Body of pancreas (tissue), 4 donors: Measurements from ENCODE around the gene ATPAF1.

Experiments used
- POLR2A ChIP-seq, 3 donors: fragments of 450-650 bp; IDR thresholded peaks; one replicate each; pipeline ENCODE4 v1.6.1; 2016; ENCODE audit warnings: antibody characterized with exemption in 3 of 3, mild to moderate bottlenecking in 2 of 3
- TF ChIP-seq, protein P1 (sequence below), 7 experiments: fragments of 450-650 bp in 4 of 7; fragments of 200-600 bp in 3 of 7; sonication (generic) in 3 of 7; IDR thresholded peaks; one replicate each; pipeline ENCODE4 v1.5.1; 2016 to 2019; ENCODE audit warnings: antibody characterized with exemption in 7 of 7

DNA sequence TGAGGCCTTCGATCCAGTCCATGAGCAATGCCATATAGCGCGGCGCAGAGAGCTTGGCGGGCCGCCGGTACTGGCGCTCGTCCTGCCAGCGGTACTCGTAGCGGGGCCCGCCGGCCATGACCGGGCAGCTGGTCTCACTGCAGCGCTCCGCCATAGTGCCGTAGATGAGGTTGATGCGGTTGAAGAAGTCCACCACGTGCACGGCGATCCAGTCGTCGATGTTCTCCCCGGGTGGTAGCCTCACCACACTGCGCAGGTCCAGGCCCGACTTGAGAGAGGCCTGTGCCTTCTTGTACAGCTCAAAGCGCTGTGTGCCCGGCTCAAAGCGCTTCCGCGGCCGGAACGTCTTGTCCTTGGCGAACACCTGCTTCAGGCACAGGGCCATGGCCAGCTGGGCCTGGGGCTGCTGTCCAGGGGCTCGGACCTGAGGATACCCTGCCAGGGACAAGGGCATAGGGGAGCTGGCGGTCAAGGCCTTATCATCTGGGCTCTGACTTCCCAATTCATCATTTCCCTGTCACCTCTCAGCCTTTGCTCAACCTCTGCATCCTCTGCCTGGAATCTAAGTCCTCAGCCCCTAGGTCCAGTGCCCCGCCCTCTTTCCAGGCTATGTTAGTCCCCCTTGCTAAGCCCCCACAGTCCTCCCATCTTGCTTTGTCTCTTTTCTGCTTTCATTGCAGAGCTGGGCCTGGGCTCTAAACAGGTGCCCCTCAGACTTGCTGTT, 55.1 kb downstream of the ATPAF1 start:
- TF ChIP-seq, protein P1, sequence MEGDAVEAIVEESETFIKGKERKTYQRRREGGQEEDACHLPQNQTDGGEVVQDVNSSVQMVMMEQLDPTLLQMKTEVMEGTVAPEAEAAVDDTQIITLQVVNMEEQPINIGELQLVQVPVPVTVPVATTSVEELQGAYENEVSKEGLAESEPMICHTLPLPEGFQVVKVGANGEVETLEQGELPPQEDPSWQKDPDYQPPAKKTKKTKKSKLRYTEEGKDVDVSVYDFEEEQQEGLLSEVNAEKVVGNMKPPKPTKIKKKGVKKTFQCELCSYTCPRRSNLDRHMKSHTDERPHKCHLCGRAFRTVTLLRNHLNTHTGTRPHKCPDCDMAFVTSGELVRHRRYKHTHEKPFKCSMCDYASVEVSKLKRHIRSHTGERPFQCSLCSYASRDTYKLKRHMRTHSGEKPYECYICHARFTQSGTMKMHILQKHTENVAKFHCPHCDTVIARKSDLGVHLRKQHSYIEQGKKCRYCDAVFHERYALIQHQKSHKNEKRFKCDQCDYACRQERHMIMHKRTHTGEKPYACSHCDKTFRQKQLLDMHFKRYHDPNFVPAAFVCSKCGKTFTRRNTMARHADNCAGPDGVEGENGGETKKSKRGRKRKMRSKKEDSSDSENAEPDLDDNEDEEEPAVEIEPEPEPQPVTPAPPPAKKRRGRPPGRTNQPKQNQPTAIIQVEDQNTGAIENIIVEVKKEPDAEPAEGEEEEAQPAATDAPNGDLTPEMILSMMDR (IDR thresholded peaks at IDR 0.05), result no peak
- TF ChIP-seq POLR2A (IDR thresholded peaks at IDR 0.05), result peak; percentile 23 to 59 (median 53)
